IMR-90 (cell line): ENCODE measurements around the gene SEC24B.

Experiments used
- CEBPB ChIP-seq: IDR thresholded peaks from 2 replicates; pipeline ENCODE4 v1.6.1; 2012; ENCODE audit warnings: low read depth, low read length, improper control_type of control experiment
- CHD1 ChIP-seq: IDR thresholded peaks from 2 replicates; pipeline ENCODE4 v1.6.1; 2012; ENCODE audit warnings: low read depth, low read length, improper control_type of control experiment
- FOS ChIP-seq: fragments of 150-350 bp; IDR thresholded peaks from 2 replicates; pipeline ENCODE4 v1.6.1; 2016; ENCODE audit warnings: low read depth, low read length
- POLR2A ChIP-seq: IDR thresholded peaks from 2 replicates; pipeline ENCODE4 v1.6.1; 2012; ENCODE audit warnings: mild to moderate bottlenecking, low read depth, low read length
- RAD21 ChIP-seq: IDR thresholded peaks from 2 replicates; pipeline ENCODE4 v1.6.1; 2012; ENCODE audit warnings: low read length, improper control_type of control experiment
- RCOR1 ChIP-seq: IDR thresholded peaks from 2 replicates; pipeline ENCODE4 v1.6.1; 2012; ENCODE audit warnings: mild to moderate bottlenecking, low read length, improper control_type of control experiment; ENCODE audit not compliant: insufficient replicate concordance
- RFX5 ChIP-seq: IDR thresholded peaks from 2 replicates; pipeline ENCODE4 v1.8.0; 2012; ENCODE audit warnings: low read depth, mild to moderate bottlenecking, low read length, moderate library complexity
- SMC3 ChIP-seq: fragments of 150-350 bp; IDR thresholded peaks from 2 replicates; pipeline ENCODE4 v1.6.1; 2016; ENCODE audit warnings: low read depth, mild to moderate bottlenecking, antibody characterized with exemption, low read length, moderate library complexity
- TF ChIP-seq, protein P1 (sequence below): conservative IDR thresholded peaks from 2 replicates; pipeline ENCODE4 v1.5.1; 2012; ENCODE audit warnings: mild to moderate bottlenecking, low read depth, low read length, improper control_type of control experiment
- TF ChIP-seq, protein P2 (sequence below): fragments of 150-350 bp; IDR thresholded peaks from 2 replicates; pipeline ENCODE4 v1.6.1; 2016; ENCODE audit warnings: low read depth, mild to moderate bottlenecking, low read length, moderate library complexity, borderline replicate concordance

DNA sequence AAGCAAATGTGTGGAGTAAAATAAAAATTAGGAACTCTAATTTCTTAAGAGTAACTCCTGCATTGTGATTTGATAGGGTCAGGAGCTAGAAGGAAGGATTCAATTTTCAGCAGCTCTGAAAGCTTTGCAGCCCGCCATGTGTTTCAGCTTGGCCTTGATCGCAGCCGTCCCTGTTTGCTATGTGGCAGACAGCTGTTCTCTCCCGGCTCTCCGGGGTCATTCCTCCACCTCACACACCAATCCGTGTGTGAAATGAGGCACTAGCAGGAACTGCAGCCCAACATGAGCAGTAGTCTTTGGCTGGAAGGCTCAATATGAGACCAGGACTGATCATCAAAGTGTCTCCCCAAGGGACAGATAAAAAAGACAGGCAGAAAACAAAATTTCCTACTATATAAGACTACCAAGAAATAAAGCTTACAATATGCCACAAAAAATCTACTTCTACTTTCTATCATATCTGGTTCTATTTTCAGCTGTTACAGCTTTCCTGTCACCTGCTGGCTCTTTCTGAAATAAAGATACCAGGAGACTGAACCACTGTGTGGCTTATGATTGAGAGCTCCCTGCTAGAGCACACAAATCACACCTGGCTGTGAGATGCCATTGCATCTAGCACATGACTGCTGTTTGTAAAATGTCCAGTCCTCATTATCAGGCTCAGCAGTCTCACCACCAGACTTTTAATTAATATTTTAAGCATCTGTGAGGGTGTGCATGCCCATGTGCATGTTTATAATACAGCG is 44.1 kb upstream of the SEC24B start:
- TF ChIP-seq RCOR1, result no peak
- TF ChIP-seq, protein P1, sequence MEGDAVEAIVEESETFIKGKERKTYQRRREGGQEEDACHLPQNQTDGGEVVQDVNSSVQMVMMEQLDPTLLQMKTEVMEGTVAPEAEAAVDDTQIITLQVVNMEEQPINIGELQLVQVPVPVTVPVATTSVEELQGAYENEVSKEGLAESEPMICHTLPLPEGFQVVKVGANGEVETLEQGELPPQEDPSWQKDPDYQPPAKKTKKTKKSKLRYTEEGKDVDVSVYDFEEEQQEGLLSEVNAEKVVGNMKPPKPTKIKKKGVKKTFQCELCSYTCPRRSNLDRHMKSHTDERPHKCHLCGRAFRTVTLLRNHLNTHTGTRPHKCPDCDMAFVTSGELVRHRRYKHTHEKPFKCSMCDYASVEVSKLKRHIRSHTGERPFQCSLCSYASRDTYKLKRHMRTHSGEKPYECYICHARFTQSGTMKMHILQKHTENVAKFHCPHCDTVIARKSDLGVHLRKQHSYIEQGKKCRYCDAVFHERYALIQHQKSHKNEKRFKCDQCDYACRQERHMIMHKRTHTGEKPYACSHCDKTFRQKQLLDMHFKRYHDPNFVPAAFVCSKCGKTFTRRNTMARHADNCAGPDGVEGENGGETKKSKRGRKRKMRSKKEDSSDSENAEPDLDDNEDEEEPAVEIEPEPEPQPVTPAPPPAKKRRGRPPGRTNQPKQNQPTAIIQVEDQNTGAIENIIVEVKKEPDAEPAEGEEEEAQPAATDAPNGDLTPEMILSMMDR, result no peak
- no peak for TF ChIP-seq RAD21
- TF ChIP-seq POLR2A, result no peak
- no peak for TF ChIP-seq RFX5
- TF ChIP-seq CHD1, result no peak
- no peak for TF ChIP-seq CEBPB
- no peak for TF ChIP-seq FOS
- TF ChIP-seq, protein P2, sequence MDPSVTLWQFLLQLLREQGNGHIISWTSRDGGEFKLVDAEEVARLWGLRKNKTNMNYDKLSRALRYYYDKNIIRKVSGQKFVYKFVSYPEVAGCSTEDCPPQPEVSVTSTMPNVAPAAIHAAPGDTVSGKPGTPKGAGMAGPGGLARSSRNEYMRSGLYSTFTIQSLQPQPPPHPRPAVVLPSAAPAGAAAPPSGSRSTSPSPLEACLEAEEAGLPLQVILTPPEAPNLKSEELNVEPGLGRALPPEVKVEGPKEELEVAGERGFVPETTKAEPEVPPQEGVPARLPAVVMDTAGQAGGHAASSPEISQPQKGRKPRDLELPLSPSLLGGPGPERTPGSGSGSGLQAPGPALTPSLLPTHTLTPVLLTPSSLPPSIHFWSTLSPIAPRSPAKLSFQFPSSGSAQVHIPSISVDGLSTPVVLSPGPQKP, result no peak
- no peak for TF ChIP-seq SMC3
